ENCODE results near the gene NKTR. TPM values are rescaled to one million over a fixed set of nuclear protein-coding genes. Genes with fewer than 3 reads are reported as not detected.

Gene NKTR
- total and polyA plus RNA-seq, 2 experiments from 2014 or later = 36.8 to 74.3 TPM

GRCh38 chr3:42668413-42668760, 67.9 kb downstream of the NKTR start:
- Histone ChIP-seq H3K4me2 (no peak overlapping the region), H3K79me2 (no peaks in the 10 kb centered on the region), H3K9me3 (ENCODE audit: low read depth) (no peaks in the 10 kb centered on the region), H3K4me3 (no peak overlapping the region), H3K4me1 (ENCODE audit: insufficient read depth) (no peaks in the 10 kb centered on the region), H4K20me1 (ENCODE audit: insufficient read depth, poor library complexity, severe bottlenecking) (no peaks in the 10 kb centered on the region), H2AFZ (no peak overlapping the region), H3K9me2 (replicated peaks; ENCODE audit: insufficient read depth) (no peaks in the 10 kb centered on the region), H3K27ac (no peak overlapping the region), H3K27me3 (no peaks in the 10 kb centered on the region), H3K36me3 (replicated peaks; ENCODE audit: insufficient read depth, low read depth) (no peaks in the 10 kb centered on the region)
- no peak for DNase-seq (ENCODE audit: low spot score)
- WGBS (ENCODE audit: low lambda C conversion rate, missing lambda C conversion rate) = 95% methylated on average over 2 of the region's 2 CpGs
- TF ChIP-seq EZH2phosphoT487 (IDR thresholded peaks at IDR 0.05; ENCODE audit: low read depth, severe bottlenecking, unreplicated experiment) (no peak), CTCF (IDR thresholded peaks at IDR 0.05; ENCODE audit: poor library complexity) (no peak), EZH2 (IDR thresholded peaks at IDR 0.05; ENCODE audit: borderline replicate concordance) (no peak)

DNA sequence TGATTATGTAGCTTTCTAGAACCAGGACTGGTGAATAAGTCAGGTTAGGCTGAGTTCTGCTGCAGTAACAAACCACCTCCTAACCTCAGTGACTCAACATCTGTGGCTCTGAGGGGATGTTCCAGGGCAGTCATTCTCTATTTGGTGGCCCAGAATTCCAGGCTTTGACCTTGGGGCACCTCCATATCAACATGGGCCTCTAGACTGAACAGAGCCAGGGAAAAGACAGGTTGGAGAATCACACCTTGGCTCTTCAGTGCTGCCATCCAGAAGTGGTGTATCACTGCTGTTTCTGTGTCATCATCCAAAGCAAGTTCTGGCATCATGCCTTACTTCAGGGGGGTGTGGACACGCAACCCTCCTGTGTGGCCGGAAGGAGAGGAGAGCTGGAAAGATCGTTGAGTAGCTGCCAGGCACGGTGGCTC, 68.3 kb downstream of the NKTR start:
- H3K4me1 ChIP-seq (ENCODE audit: insufficient read depth) = no peaks in the 10 kb centered on the region
- no peaks in the 10 kb centered on the region for H3K9me3 ChIP-seq (ENCODE audit: low read depth)
- no peaks in the 10 kb centered on the region for H3K79me2 ChIP-seq
- TF ChIP-seq CTCF (IDR thresholded peaks at IDR 0.05; ENCODE audit: poor library complexity) (no peak), EZH2phosphoT487 (IDR thresholded peaks at IDR 0.05; ENCODE audit: low read depth, severe bottlenecking, unreplicated experiment) (no peak), EZH2 (IDR thresholded peaks at IDR 0.05; ENCODE audit: borderline replicate concordance) (no peak)
- no peaks in the 10 kb centered on the region for H3K36me3 ChIP-seq (replicated peaks; ENCODE audit: insufficient read depth, low read depth)
- WGBS (ENCODE audit: low lambda C conversion rate, missing lambda C conversion rate) = 97% methylated on average over 4 of the region's 4 CpGs
- no peak overlapping the region for H3K27ac ChIP-seq
- no peaks in the 10 kb centered on the region for H4K20me1 ChIP-seq (ENCODE audit: insufficient read depth, poor library complexity, severe bottlenecking)
- H2AFZ ChIP-seq = no peak overlapping the region
- no peaks in the 10 kb centered on the region for H3K27me3 ChIP-seq
- no peaks in the 10 kb centered on the region for H3K9me2 ChIP-seq (replicated peaks; ENCODE audit: insufficient read depth)
- H3K4me3 ChIP-seq = no peak overlapping the region
- no peak for DNase-seq (ENCODE audit: low spot score)
- H3K4me2 ChIP-seq = no peak overlapping the region

- Histone ChIP-seq H3K27me3 (no peaks in the 10 kb centered on the region), H3K9me3 (ENCODE audit: low read depth) (no peaks in the 10 kb centered on the region), H3K9me2 (replicated peaks; ENCODE audit: insufficient read depth) (no peaks in the 10 kb centered on the region), H3K27ac (no peak overlapping the region), H3K4me2 (no peak overlapping the region), H2AFZ (no peak overlapping the region), H3K79me2 (no peaks in the 10 kb centered on the region), H4K20me1 (ENCODE audit: insufficient read depth, poor library complexity, severe bottlenecking) (no peaks in the 10 kb centered on the region), H3K36me3 (replicated peaks; ENCODE audit: insufficient read depth, low read depth) (no peaks in the 10 kb centered on the region), H3K4me1 (ENCODE audit: insufficient read depth) (no peaks in the 10 kb centered on the region), H3K4me3 (no peak overlapping the region)
- no peak for DNase-seq (ENCODE audit: low spot score)
- 90% methylated on average over 7 of the region's 7 CpGs for WGBS (ENCODE audit: low lambda C conversion rate, missing lambda C conversion rate)
- TF ChIP-seq CTCF (IDR thresholded peaks at IDR 0.05; ENCODE audit: poor library complexity) (no peak), EZH2 (IDR thresholded peaks at IDR 0.05; ENCODE audit: borderline replicate concordance) (no peak), EZH2phosphoT487 (IDR thresholded peaks at IDR 0.05; ENCODE audit: low read depth, severe bottlenecking, unreplicated experiment) (no peak)
Observed at GRCh38 chr3:42670051-42670576, 69.6 kb downstream of the NKTR start.

- Histone ChIP-seq H3K4me3 (no peak overlapping the region), H3K4me1 (ENCODE audit: insufficient read depth) (no peaks in the 10 kb centered on the region), H3K4me2 (no peak overlapping the region), H3K9me2 (replicated peaks; ENCODE audit: insufficient read depth) (no peaks in the 10 kb centered on the region), H3K79me2 (no peaks in the 10 kb centered on the region), H3K36me3 (replicated peaks; ENCODE audit: insufficient read depth, low read depth) (no peaks in the 10 kb centered on the region), H2AFZ (no peak overlapping the region), H3K27ac (no peak overlapping the region), H3K27me3 (no peaks in the 10 kb centered on the region), H3K9me3 (ENCODE audit: low read depth) (no peaks in the 10 kb centered on the region), H4K20me1 (ENCODE audit: insufficient read depth, poor library complexity, severe bottlenecking) (no peaks in the 10 kb centered on the region)
- DNase-seq (ENCODE audit: low spot score) = no peak
- TF ChIP-seq EZH2phosphoT487 (IDR thresholded peaks at IDR 0.05; ENCODE audit: low read depth, severe bottlenecking, unreplicated experiment) (no peak), CTCF (IDR thresholded peaks at IDR 0.05; ENCODE audit: poor library complexity) (no peak), EZH2 (IDR thresholded peaks at IDR 0.05; ENCODE audit: borderline replicate concordance) (no peak)
- 96% methylated on average over 1 of the region's 1 CpG for WGBS (ENCODE audit: low lambda C conversion rate, missing lambda C conversion rate)
Observed at GRCh38 chr3:42670670-42671069, 70.2 kb downstream of the NKTR start.
